ENCODE data around the gene SCG2. TPM values are rescaled to one million over a fixed set of nuclear protein-coding genes. Genes with fewer than 3 reads are reported as not detected.

The SCG2 gene
- total and polyA plus RNA-seq, 4 donors = 0.45 to 3.5 (median 1.1) TPM

- DNase-seq = no peak
- TF ChIP-seq CTCF (IDR thresholded peaks at IDR 0.05; ENCODE audit: control extremely low read depth, extremely low read depth) = no peak
- WGBS, 2 donors = 79 to 84% methylated on average over 5 of the region's 5 CpGs
Measured at GRCh38 chr2:223607476-223607875, 5.3 kb upstream of the SCG2 start.

GRCh38 chr2:223606946-223607345 is 4.8 kb upstream of the SCG2 start:
- no peaks in the 10 kb centered on the region for H3K36me3 ChIP-seq (ENCODE audit: control insufficient read depth in 4 of 4, insufficient read depth in 4 of 4, low read length in 4 of 4)
- H3K9ac ChIP-seq (ENCODE audit: insufficient read depth in 1 of 2, low read length in 2 of 2) = no peak overlapping the region
- H3K27ac ChIP-seq (ENCODE audit: low read depth in 1 of 2, low read length in 1 of 2) = no peak overlapping the region
- TF ChIP-seq CTCF (IDR thresholded peaks at IDR 0.05; ENCODE audit: control extremely low read depth, extremely low read depth) = no peak
- no peaks in the 10 kb centered on the region for H3K4me1 ChIP-seq (ENCODE audit: control insufficient read depth in 5 of 5, insufficient read depth in 5 of 5, low read length in 5 of 5)
- DNase-seq (no peak), ATAC-seq (ENCODE audit: insufficient read depth, low FRiP score) (no peak)
- 32 to 45% methylated on average over 1 of the region's 1 CpG for WGBS, 2 donors
- H3K9me3 ChIP-seq (ENCODE audit: control insufficient read depth in 4 of 4, insufficient read depth in 3 of 4, low read length in 3 of 4) = no peaks in the 10 kb centered on the region
- H3K4me3 ChIP-seq = no peak overlapping the region
- no peaks in the 10 kb centered on the region for H3K27me3 ChIP-seq (ENCODE audit: control insufficient read depth in 3 of 3, insufficient read depth in 3 of 3, low read length in 2 of 3)

More at GRCh38 chr2:223607476-223607875, 5.3 kb upstream of the SCG2 start:
- ATAC-seq (ENCODE audit: insufficient read depth, low FRiP score) = no peak
- Histone ChIP-seq H3K27me3 (ENCODE audit: control insufficient read depth in 3 of 3, insufficient read depth in 3 of 3, low read length in 2 of 3) (no peaks in the 10 kb centered on the region), H3K9me3 (ENCODE audit: control insufficient read depth in 4 of 4, insufficient read depth in 3 of 4, low read length in 3 of 4) (no peaks in the 10 kb centered on the region), H3K9ac (ENCODE audit: insufficient read depth in 1 of 2, low read length in 2 of 2) (no peak overlapping the region), H3K4me1 (ENCODE audit: control insufficient read depth in 5 of 5, insufficient read depth in 5 of 5, low read length in 5 of 5) (no peaks in the 10 kb centered on the region), H3K4me3 (no peak overlapping the region), H3K36me3 (ENCODE audit: control insufficient read depth in 4 of 4, insufficient read depth in 4 of 4, low read length in 4 of 4) (no peaks in the 10 kb centered on the region), H3K27ac (ENCODE audit: low read depth in 1 of 2, low read length in 1 of 2) (no peak overlapping the region)

DNA sequence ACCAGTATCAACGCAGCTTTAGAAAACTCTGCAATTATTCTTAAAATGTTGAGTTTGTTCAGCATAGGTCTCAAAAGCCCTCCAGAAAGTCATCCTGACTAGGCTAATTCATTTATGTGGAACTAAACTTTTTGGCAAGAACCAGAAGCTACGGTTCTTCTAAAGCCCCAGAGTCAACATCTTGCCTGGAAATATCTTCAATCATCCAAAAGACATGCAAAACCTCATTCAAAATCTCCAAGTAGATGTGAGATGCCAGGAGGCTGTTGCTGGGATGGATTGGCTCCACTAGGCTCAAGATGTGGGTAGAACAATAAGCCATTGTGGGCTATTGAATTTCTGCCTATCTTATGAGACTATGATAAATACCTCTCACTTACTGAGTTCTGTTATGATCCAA is 2.1 kb upstream of the SCG2 start:
- TF ChIP-seq CTCF (IDR thresholded peaks at IDR 0.05; ENCODE audit: control extremely low read depth, extremely low read depth) = no peak
- Histone ChIP-seq H3K27me3 (ENCODE audit: control insufficient read depth in 3 of 3, insufficient read depth in 3 of 3, low read length in 2 of 3) (no peaks in the 10 kb centered on the region), H3K27ac (ENCODE audit: low read depth in 1 of 2, low read length in 1 of 2) (no peak overlapping the region), H3K36me3 (ENCODE audit: control insufficient read depth in 4 of 4, insufficient read depth in 4 of 4, low read length in 4 of 4) (no peaks in the 10 kb centered on the region), H3K4me3 (no peak overlapping the region), H3K4me1 (ENCODE audit: control insufficient read depth in 5 of 5, insufficient read depth in 5 of 5, low read length in 5 of 5) (no peaks in the 10 kb centered on the region), H3K9me3 (ENCODE audit: control insufficient read depth in 4 of 4, insufficient read depth in 3 of 4, low read length in 3 of 4) (no peaks in the 10 kb centered on the region), H3K9ac (ENCODE audit: insufficient read depth in 1 of 2, low read length in 2 of 2) (no peak overlapping the region)
- 79 to 94% methylated on average over 2 of the region's 2 CpGs for WGBS, 2 donors
- no peak for DNase-seq
- no peak for ATAC-seq (ENCODE audit: insufficient read depth, low FRiP score)

DNA sequence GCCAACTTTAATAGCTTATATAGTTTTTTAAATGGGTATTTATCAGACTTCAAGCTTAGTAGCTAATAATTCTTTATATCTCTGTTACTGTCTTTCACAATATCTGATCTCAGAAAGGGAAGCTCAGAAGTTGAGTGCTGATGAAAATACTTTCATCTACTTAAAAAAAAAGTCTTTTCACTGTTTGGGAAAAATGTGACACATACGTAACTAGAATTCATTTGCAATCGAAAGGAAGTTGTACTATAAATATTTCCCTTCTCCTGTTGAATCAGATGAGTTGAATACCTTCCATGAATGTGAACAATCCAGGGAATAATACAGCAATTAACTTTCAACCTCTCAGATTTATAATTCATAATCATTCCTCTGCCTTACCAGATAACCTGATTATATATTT is 811 bp upstream of the SCG2 start:
- no peak overlapping the region for H3K27ac ChIP-seq (ENCODE audit: low read depth in 1 of 2, low read length in 1 of 2)
- WGBS, 2 donors = 49 to 63% methylated on average over 2 of the region's 2 CpGs
- ATAC-seq (ENCODE audit: insufficient read depth, low FRiP score) = no peak
- H3K27me3 ChIP-seq (ENCODE audit: control insufficient read depth in 3 of 3, insufficient read depth in 3 of 3, low read length in 2 of 3) = no peaks in the 10 kb centered on the region
- DNase-seq = no peak
- no peaks in the 10 kb centered on the region for H3K4me1 ChIP-seq (ENCODE audit: control insufficient read depth in 5 of 5, insufficient read depth in 5 of 5, low read length in 5 of 5)
- no peaks in the 10 kb centered on the region for H3K36me3 ChIP-seq (ENCODE audit: control insufficient read depth in 4 of 4, insufficient read depth in 4 of 4, low read length in 4 of 4)
- no peak overlapping the region for H3K9ac ChIP-seq (ENCODE audit: insufficient read depth in 1 of 2, low read length in 2 of 2)
- no peak overlapping the region for H3K4me3 ChIP-seq
- no peak for TF ChIP-seq CTCF (IDR thresholded peaks at IDR 0.05; ENCODE audit: control extremely low read depth, extremely low read depth)
- H3K9me3 ChIP-seq (ENCODE audit: control insufficient read depth in 4 of 4, insufficient read depth in 3 of 4, low read length in 3 of 4) = no peaks in the 10 kb centered on the region
